Measurements from ENCODE around the gene MINK1. TPM values are rescaled to one million over a fixed set of nuclear protein-coding genes. Genes with fewer than 3 reads are reported as not detected.

Gene MINK1
- total and polyA plus RNA-seq, 2 of the 13 experiments (the other 11 are each of a cell fraction or from before 2014, with no cell fraction given): 17.2 to 63.9 TPM

- TF ChIP-seq, protein P1, sequence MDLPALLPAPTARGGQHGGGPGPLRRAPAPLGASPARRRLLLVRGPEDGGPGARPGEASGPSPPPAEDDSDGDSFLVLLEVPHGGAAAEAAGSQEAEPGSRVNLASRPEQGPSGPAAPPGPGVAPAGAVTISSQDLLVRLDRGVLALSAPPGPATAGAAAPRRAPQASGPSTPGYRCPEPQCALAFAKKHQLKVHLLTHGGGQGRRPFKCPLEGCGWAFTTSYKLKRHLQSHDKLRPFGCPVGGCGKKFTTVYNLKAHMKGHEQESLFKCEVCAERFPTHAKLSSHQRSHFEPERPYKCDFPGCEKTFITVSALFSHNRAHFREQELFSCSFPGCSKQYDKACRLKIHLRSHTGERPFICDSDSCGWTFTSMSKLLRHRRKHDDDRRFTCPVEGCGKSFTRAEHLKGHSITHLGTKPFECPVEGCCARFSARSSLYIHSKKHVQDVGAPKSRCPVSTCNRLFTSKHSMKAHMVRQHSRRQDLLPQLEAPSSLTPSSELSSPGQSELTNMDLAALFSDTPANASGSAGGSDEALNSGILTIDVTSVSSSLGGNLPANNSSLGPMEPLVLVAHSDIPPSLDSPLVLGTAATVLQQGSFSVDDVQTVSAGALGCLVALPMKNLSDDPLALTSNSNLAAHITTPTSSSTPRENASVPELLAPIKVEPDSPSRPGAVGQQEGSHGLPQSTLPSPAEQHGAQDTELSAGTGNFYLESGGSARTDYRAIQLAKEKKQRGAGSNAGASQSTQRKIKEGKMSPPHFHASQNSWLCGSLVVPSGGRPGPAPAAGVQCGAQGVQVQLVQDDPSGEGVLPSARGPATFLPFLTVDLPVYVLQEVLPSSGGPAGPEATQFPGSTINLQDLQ (CRISPR knock-in tag; IDR thresholded peaks at IDR 0.05): peak; percentile 52; the same call in 1 of the 2 replicates
- peak; percentile 82 for TF ChIP-seq ZHX1 (CRISPR knock-in tag; IDR thresholded peaks at IDR 0.05; ENCODE audit: low read depth)
- no peak for TF ChIP-seq PAX8 (CRISPR knock-in tag; IDR thresholded peaks at IDR 0.05; ENCODE audit: borderline replicate concordance)
- no peak for TF ChIP-seq NR3C1 (CRISPR knock-in tag; IDR thresholded peaks at IDR 0.05)
- no peak for TF ChIP-seq NFYB (CRISPR knock-in tag; IDR thresholded peaks at IDR 0.05)
- TF ChIP-seq REL (CRISPR knock-in tag; conservative IDR thresholded peaks at IDR 0.05): 0 out of 2 replicates have a peak, but pooled peaks have one; percentile 80
- no peak for TF ChIP-seq NRL (CRISPR knock-in tag; IDR thresholded peaks at IDR 0.05; ENCODE audit: borderline replicate concordance)
- TF ChIP-seq U2AF1 (optimal IDR thresholded peaks at IDR 0.05; ENCODE audit: low read depth, low read length): no peak
- no peak for TF ChIP-seq HNRNPH1 (optimal IDR thresholded peaks at IDR 0.05; ENCODE audit: low read depth, low read length)
- TF ChIP-seq HHEX (CRISPR knock-in tag; IDR thresholded peaks at IDR 0.05): no peak
- TF ChIP-seq CENPX (CRISPR knock-in tag; IDR thresholded peaks at IDR 0.05): no peak
- TF ChIP-seq AHR (CRISPR knock-in tag; IDR thresholded peaks at IDR 0.05): no peak; the same call in 1 of the 2 replicates
- no peak for TF ChIP-seq STAT5B (CRISPR knock-in tag; IDR thresholded peaks at IDR 0.05)
- 0 out of 2 replicates have a peak, but pooled peaks have one; percentile 47 for TF ChIP-seq ZNF235 (CRISPR knock-in tag; IDR thresholded peaks at IDR 0.05; ENCODE audit: borderline replicate concordance)
- TF ChIP-seq ZNF230 (CRISPR knock-in tag; IDR thresholded peaks at IDR 0.05): no peak
- TF ChIP-seq RNF2 (conservative IDR thresholded peaks at IDR 0.05; ENCODE audit: low read depth): peak; percentile 65; the same call in 1 of the 2 replicates
- peak; percentile 94 for TF ChIP-seq CCDC6 (CRISPR knock-in tag; IDR thresholded peaks at IDR 0.05)
- TF ChIP-seq ATRX (CRISPR knock-in tag; IDR thresholded peaks at IDR 0.05; ENCODE audit: borderline replicate concordance): no peak
- TF ChIP-seq SP1 (IDR thresholded peaks at IDR 0.05): no peak
- TF ChIP-seq SP1 (CRISPR knock-in tag; IDR thresholded peaks at IDR 0.05): 0 out of 2 replicates have a peak, but pooled peaks have one; percentile 40
- TF ChIP-seq ZNF264 (CRISPR knock-in tag; IDR thresholded peaks at IDR 0.05): 0 out of 2 replicates have a peak, but pooled peaks have one; percentile 16
- no peak for TF ChIP-seq ZFP37 (CRISPR knock-in tag; IDR thresholded peaks at IDR 0.05; ENCODE audit: borderline replicate concordance)
- no peak for TF ChIP-seq JUN (CRISPR knock-in tag; IDR thresholded peaks at IDR 0.05)
- 0 out of 2 replicates have a peak, but pooled peaks have one; percentile 10 for TF ChIP-seq POGZ (CRISPR knock-in tag; IDR thresholded peaks at IDR 0.05)
- TF ChIP-seq ZNF75D (CRISPR knock-in tag; IDR thresholded peaks at IDR 0.05; ENCODE audit: borderline replicate concordance): no peak
These were observed 43.0 kb upstream of the MINK1 start (continued) for GRCh38 chr17:4789951-4790704.
